Hepatic stellate cell (primary cell): ENCODE measurements around the gene TCERG1L.
"Not testable (repeated sequence)": the region's sequence is repeated elsewhere in the genome, so short reads cannot be mapped to it uniquely, and the experiment has no call there.

Experiments
- DNase-seq: peaks from one replicate; pipeline ENCODE4 v3.0.0; 2011; ENCODE audit warnings: low spot score

Gene TCERG1L

GRCh38 chr10:131143425-131144165, 167.9 kb downstream of the TCERG1L start:
- no peak for DNase-seq

- no peak for DNase-seq
Measured at GRCh38 chr10:131142517-131143380, 168.8 kb downstream of the TCERG1L start.

- DNase-seq = no peak
Measured at GRCh38 chr10:131141645-131142516, 169.6 kb downstream of the TCERG1L start.

GRCh38 chr10:131141207-131141606, 170.3 kb downstream of the TCERG1L start:
- no peak for DNase-seq

- DNase-seq = no peak
Measured at GRCh38 chr10:131140606-131141005, 170.9 kb downstream of the TCERG1L start.

- DNase-seq = no peak
Measured at GRCh38 chr10:131137223-131137622, 174.3 kb downstream of the TCERG1L start.

GRCh38 chr10:131136336-131136735, 175.2 kb downstream of the TCERG1L start:
- DNase-seq = not testable (repeated sequence)

GRCh38 chr10:131135716-131136115, 175.8 kb downstream of the TCERG1L start:
- no peak for DNase-seq

- DNase-seq = no peak
Measured at GRCh38 chr10:131134651-131135050, 176.9 kb downstream of the TCERG1L start.

GRCh38 chr10:131134001-131134576, 177.4 kb downstream of the TCERG1L start:
- no peak for DNase-seq

- DNase-seq = no peak
Measured at GRCh38 chr10:131132681-131133080, 178.8 kb downstream of the TCERG1L start.

- no peak for DNase-seq
Measured at GRCh38 chr10:131131726-131132591, 179.6 kb downstream of the TCERG1L start.

- no peak for DNase-seq
Measured at GRCh38 chr10:131130025-131130424, 181.5 kb downstream of the TCERG1L start.

- no peak for DNase-seq
Measured at GRCh38 chr10:131129544-131129943, 182.0 kb downstream of the TCERG1L start.

GRCh38 chr10:131128731-131129130, 182.8 kb downstream of the TCERG1L start:
- no peak for DNase-seq

GRCh38 chr10:131127610-131128009, 183.9 kb downstream of the TCERG1L start:
- no peak for DNase-seq

GRCh38 chr10:131127138-131127589, 184.4 kb downstream of the TCERG1L start:
- DNase-seq = no peak

- DNase-seq = no peak
Measured at GRCh38 chr10:131126321-131127137, 185.0 kb downstream of the TCERG1L start.

- no peak for DNase-seq
Measured at GRCh38 chr10:131125511-131126225, 185.9 kb downstream of the TCERG1L start.
